Mesothelial cell of epicardium (in vitro differentiated cells): ENCODE results near the gene COL23A1. TPM values are rescaled to one million over a fixed set of nuclear protein-coding genes. Genes with fewer than 3 reads are reported as not detected.

Experiments used
- DNase-seq, 2 experiments: peaks; one replicate each; pipeline ENCODE4 v3.0.0; 2021; ENCODE audit warnings: low spot score in 2 of 2; ENCODE audit not compliant: unreplicated experiment in 2 of 2
- H3K27ac Mint-ChIP-seq: 2 replicates; pipeline ENCODE4 v1.8.0; 2021; ENCODE audit warnings: mixed read lengths
- H3K27me3 Mint-ChIP-seq: 2 replicates; pipeline ENCODE4 v1.8.0; 2021; ENCODE audit warnings: low read depth, mixed read lengths
- H3K36me3 Mint-ChIP-seq: 2 replicates; pipeline ENCODE4 v1.8.0; 2021; ENCODE audit warnings: mixed read lengths
- H3K4me1 Mint-ChIP-seq: 2 replicates; pipeline ENCODE4 v1.8.0; 2021; ENCODE audit warnings: mixed read lengths
- H3K4me3 Mint-ChIP-seq: 2 replicates; pipeline ENCODE4 v1.8.0; 2021; ENCODE audit warnings: mild to moderate bottlenecking, moderate library complexity, mixed read lengths
- H3K9me3 Mint-ChIP-seq: 2 replicates; pipeline ENCODE4 v1.8.0; 2021; ENCODE audit warnings: mixed read lengths
- total RNA-seq: library from RNA; stranded (reverse); gene quantifications from 3 replicates; pipeline ENCODE4 v1.2.1, GENCODE V29; 2021
- TF ChIP-seq, protein P1 (sequence below): fragments of 200-600 bp; sonication (generic); IDR thresholded peaks from one replicate; pipeline ENCODE4 v1.5.0; 2021; ENCODE audit warnings: antibody characterized with exemption; ENCODE audit not compliant: unreplicated experiment

COL23A1 gene
- total RNA-seq, 1 donor from 2014 or later: 13.6 TPM

DNA sequence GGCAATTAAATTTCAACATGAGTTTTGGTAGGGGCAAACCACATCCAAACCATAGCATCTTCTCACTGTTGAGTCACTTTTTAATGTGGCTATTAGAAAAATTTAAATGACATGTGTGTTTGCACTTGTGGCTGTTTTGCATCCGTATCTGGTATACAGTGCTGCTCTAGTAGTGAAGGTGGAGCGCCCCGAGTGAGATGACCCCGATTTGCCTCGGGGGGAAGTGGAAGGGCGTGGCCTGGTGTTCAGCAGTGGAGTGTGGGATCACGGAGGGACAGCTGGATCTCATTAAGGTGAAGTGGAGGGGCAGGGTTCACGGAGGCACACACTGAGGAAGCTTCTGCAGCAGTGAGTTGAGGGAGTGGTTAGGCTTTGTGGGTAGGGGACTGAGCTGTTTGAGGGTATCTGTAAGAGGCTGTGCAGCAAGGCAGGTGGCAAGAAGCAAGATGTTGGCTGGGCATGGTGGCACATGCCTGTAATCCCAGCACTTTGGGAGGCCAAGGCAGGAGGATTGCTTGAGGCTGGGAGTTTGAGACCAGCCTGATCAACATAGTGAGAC, 396.9 kb downstream of the COL23A1 start:
- no peak overlapping the region for H3K4me3 Mint-ChIP-seq
- H3K27ac Mint-ChIP-seq: no peak overlapping the region
- no peaks in the 10 kb centered on the region for H3K4me1 Mint-ChIP-seq

DNA sequence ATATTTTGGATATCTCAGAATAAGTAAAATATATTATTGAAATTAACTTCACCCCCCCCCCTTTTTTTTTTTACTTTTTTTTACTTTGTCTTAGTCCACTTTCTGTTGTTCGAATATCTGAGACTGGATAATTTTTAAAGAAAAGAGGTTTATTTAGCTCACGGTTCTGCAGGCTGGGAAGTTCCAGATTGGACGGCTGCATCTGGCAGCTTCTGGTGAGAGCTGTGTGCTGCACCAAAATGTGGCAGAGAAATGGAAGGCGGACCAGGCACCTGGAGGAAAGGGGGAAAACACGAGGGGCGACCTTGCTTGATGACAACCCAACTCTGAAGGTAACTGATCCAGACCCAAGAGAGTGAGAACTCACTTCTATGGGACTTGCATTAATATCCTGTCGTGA, 397.4 kb downstream of the COL23A1 start:
- Mint-ChIP-seq H3K4me1 (no peaks in the 10 kb centered on the region), H3K27me3 (peaks cover 14% of the 10 kb centered on the region), H3K9me3 (peaks cover 7% of the 10 kb centered on the region), H3K36me3 (peaks cover 2% of the 10 kb centered on the region), H3K4me3 (no peak overlapping the region), H3K27ac (no peak overlapping the region)
- TF ChIP-seq, protein P1, sequence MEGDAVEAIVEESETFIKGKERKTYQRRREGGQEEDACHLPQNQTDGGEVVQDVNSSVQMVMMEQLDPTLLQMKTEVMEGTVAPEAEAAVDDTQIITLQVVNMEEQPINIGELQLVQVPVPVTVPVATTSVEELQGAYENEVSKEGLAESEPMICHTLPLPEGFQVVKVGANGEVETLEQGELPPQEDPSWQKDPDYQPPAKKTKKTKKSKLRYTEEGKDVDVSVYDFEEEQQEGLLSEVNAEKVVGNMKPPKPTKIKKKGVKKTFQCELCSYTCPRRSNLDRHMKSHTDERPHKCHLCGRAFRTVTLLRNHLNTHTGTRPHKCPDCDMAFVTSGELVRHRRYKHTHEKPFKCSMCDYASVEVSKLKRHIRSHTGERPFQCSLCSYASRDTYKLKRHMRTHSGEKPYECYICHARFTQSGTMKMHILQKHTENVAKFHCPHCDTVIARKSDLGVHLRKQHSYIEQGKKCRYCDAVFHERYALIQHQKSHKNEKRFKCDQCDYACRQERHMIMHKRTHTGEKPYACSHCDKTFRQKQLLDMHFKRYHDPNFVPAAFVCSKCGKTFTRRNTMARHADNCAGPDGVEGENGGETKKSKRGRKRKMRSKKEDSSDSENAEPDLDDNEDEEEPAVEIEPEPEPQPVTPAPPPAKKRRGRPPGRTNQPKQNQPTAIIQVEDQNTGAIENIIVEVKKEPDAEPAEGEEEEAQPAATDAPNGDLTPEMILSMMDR: no peak
- DNase-seq: no peak

More for the DNA sequence above, 396.9 kb downstream of the COL23A1 start:
- no peak for DNase-seq
- Mint-ChIP-seq H3K9me3 (peaks cover 7% of the 10 kb centered on the region), H3K27me3 (peaks cover 14% of the 10 kb centered on the region), H3K36me3 (peaks cover 2% of the 10 kb centered on the region)
- TF ChIP-seq, protein P1: no peak

DNA sequence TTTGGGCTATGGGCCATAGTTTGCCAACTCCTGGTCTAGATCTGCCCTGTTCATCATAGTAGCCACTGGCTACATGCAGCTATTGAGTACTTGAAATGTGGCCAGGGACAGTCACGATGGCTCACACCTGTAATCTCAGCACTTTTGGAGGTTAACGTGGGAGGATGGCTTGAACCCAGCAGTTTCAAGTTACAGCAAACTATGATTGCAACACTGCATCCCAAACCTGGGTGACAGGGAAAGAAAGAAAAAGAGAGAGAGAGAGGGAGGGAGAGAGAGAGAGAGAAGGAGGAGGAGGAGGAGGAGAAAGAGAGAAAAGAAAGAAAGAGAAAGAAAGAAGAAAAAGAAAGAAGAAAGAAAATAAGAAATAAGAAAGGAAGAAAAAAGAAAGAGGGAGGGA, 397.9 kb downstream of the COL23A1 start:
- Mint-ChIP-seq H3K9me3 (peaks cover 7% of the 10 kb centered on the region), H3K36me3 (peaks cover 2% of the 10 kb centered on the region), H3K27me3 (peaks cover 14% of the 10 kb centered on the region), H3K4me3 (no peak overlapping the region), H3K4me1 (no peaks in the 10 kb centered on the region), H3K27ac (no peak overlapping the region)
- TF ChIP-seq, protein P1: no peak
- no peak for DNase-seq

DNA sequence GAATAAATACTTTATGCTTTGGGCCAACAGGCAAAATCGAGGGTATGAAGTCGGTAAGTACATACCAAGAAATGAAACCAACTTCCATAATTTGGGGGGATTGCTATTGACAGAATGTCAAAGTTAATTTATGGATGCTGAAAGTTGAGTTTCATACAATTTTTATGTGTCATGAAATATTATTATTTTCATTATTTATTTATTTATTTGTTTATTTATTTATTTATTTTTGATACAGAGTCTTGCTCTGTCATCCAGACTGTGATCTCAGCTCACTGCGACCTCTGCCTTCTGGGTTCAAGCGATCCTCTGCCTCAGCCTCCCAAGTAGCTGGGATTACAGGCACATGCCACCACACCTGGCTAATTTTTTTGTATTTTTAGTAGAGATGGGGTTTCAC, 398.5 kb downstream of the COL23A1 start:
- Mint-ChIP-seq H3K4me3 (no peak overlapping the region), H3K36me3 (peaks cover 2% of the 10 kb centered on the region), H3K27me3 (peaks cover 14% of the 10 kb centered on the region), H3K4me1 (no peaks in the 10 kb centered on the region), H3K9me3 (peaks cover 7% of the 10 kb centered on the region), H3K27ac (no peak overlapping the region)
- TF ChIP-seq, protein P1: no peak
- DNase-seq: no peak

DNA sequence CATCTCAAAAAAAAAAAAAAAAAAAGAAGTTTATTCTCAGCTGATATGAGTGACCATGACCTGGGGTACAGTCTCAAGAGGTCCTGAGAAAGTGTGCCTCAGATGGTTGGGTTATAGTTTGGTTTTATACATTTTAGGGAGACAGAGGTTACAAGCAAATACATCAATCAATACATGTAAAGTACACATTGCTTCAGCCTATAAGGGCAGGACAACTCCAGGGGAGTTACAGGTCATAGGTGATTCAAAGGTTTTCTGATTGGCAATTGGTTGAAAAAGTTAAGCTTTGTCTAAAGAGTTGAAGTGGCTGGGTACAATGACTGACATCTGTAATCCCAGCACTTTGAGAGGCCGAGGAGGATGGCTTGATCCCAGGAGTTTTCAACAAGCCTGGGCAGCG, 400.8 kb downstream of the COL23A1 start:
- peaks cover 7% of the 10 kb centered on the region for H3K9me3 Mint-ChIP-seq
- DNase-seq: no peak
- no peak overlapping the region for H3K27ac Mint-ChIP-seq
- peaks cover 2% of the 10 kb centered on the region for H3K36me3 Mint-ChIP-seq
- TF ChIP-seq, protein P1: no peak
- no peak overlapping the region for H3K4me3 Mint-ChIP-seq
- H3K27me3 Mint-ChIP-seq: peaks cover 7% of the 10 kb centered on the region
- no peaks in the 10 kb centered on the region for H3K4me1 Mint-ChIP-seq

Other genes with a start within 250 kb of the COL23A1 start
- 42.1 to 43.5 TPM (median 42.9 TPM) in 3 replicates for gene CLK4, start 36.7 kb upstream of the COL23A1 start, total RNA-seq
- 22.8 to 24.9 TPM (median 24.9 TPM) in 3 replicates for gene ZNF354A, start 140.3 kb upstream of the COL23A1 start, total RNA-seq